ENCODE measurements around the gene DHRS9. TPM values are rescaled to one million over a fixed set of nuclear protein-coding genes. Genes with fewer than 3 reads are reported as not detected.
A peak's percentile ranks its signal among the peaks of the same experiment; 100 is the strongest.

The DHRS9 gene
- total and polyA plus RNA-seq, 11 donors: 0.81 to 30.9 (median 1.9) TPM

- Histone ChIP-seq H3K4me1 (peaks cover 0 to 32% (median 6%) of the 10 kb centered on the region in 12 donors), H3K36me3 (no peaks in the 10 kb centered on the region), H3K27ac (peak overlapping the region in 3 of 12 donors; percentile 17 to 65 (median 59)), H3K9me3 (no peaks in the 10 kb centered on the region), H3K27me3 (no peaks in the 10 kb centered on the region), H3K4me3 (no peak overlapping the region)
- DNase-seq (no peak), ATAC-seq (no peak)
- TF ChIP-seq POLR2A (IDR thresholded peaks at IDR 0.05) (no peak), CTCF (IDR thresholded peaks at IDR 0.05) (no peak)
- intact Hi-C loops (cut with DNase I): loop anchor here in 1 of 10 donors (10.0 kb wide), 1 partner anchor 278 kb away; no protein-coding TSS in a partner anchor
Measured at GRCh38 chr2:169116993-169117392, 47.6 kb downstream of the DHRS9 start.

- Histone ChIP-seq H3K27ac (no peak overlapping the region), H3K4me3 (no peak overlapping the region), H3K36me3 (no peaks in the 10 kb centered on the region), H3K9me3 (no peaks in the 10 kb centered on the region), H3K27me3 (no peaks in the 10 kb centered on the region), H3K4me1 (peaks cover 0 to 32% (median 6%) of the 10 kb centered on the region in 12 donors)
- peak; percentile 49 to 84 (median 76) for ATAC-seq
- DNase-seq: peak in 2 of 5 donors; percentile 23 to 47
- 52 to 78% (median 63%) methylated on average over 2 of the region's 2 CpGs for WGBS, 4 donors
- TF ChIP-seq CTCF (IDR thresholded peaks at IDR 0.05) (no peak), POLR2A (IDR thresholded peaks at IDR 0.05) (no peak)
- intact Hi-C loops (cut with DNase I): loop anchor here in 1 of 10 donors (10.0 kb wide), 1 partner anchor 277 kb away; no protein-coding TSS in a partner anchor
Measured at GRCh38 chr2:169118060-169118459, 48.7 kb downstream of the DHRS9 start.

- WGBS, 4 donors: 46 to 66% (median 59%) methylated on average over 4 of the region's 4 CpGs
Measured at GRCh38 chr2:169119123-169119760, 49.9 kb downstream of the DHRS9 start.

More at GRCh38 chr2:169119123-169119760, 49.9 kb downstream of the DHRS9 start:
- ATAC-seq (peak in 2 of 4 donors; percentile 32 to 56), DNase-seq (peak in 1 of 5 donors; percentile 18)
- no peak overlapping the region for H3K27ac ChIP-seq
- TF ChIP-seq CTCF (IDR thresholded peaks at IDR 0.05): no peak
- no peak for TF ChIP-seq POLR2A (IDR thresholded peaks at IDR 0.05)
- no peaks in the 10 kb centered on the region for H3K27me3 ChIP-seq
- intact Hi-C loops (cut with DNase I): loop anchor here in 1 of 10 donors (10.0 kb wide), 1 partner anchor 276 kb away; no protein-coding TSS in a partner anchor
- no peak overlapping the region for H3K4me3 ChIP-seq
- no peaks in the 10 kb centered on the region for H3K9me3 ChIP-seq
- peaks cover 0 to 32% (median 6%) of the 10 kb centered on the region in 12 donors for H3K4me1 ChIP-seq
- H3K36me3 ChIP-seq: no peaks in the 10 kb centered on the region
